Endothelial cell of umbilical vein (primary cell): ENCODE data around the gene XIRP1. TPM values are rescaled to one million over a fixed set of nuclear protein-coding genes. Genes with fewer than 3 reads are reported as not detected.

Experiments
- BruUV-seq: library from RNA; stranded (reverse); fragments of 400-500 nt; replicated peaks from 2 replicates; lab custom pipeline; 2021; lab: Mats Ljungman, UMichigan
- CTCF ChIA-PET: fragments of 300-600, 350-600 bp; sonication (Branson Sonifier 250); formaldehyde crosslinking; loops from one replicate; lab custom pipeline; 2021; ENCODE audit warnings: antibody characterized with exemption, inconsistent platforms; lab: Charles Lee
- POLR2A ChIA-PET: fragments of 300-600, 350-600 bp; sonication (Branson Sonifier 250); formaldehyde crosslinking; loops from one replicate; lab custom pipeline; 2021; ENCODE audit warnings: antibody characterized with exemption, inconsistent platforms; lab: Charles Lee
- DNase-seq: peaks from one replicate; pipeline ENCODE4 v3.0.0-alpha.2; 2011; ENCODE audit warnings: low read depth, low spot score
- FAIRE-seq: peaks from 2 replicates; lab custom pipeline; 2011; peaks lifted over from hg19 to GRCh38; lab: Jason Lieb, UNC
- H2AFZ ChIP-seq: 2 replicates; pipeline ENCODE4 v1.6.0; 2012; ENCODE audit warnings: low read depth, low read length, control low read depth, inconsistent platforms
- H3K27ac ChIP-seq: 2 replicates; pipeline ENCODE4 v1.5.1; 2011; ENCODE audit warnings: low read depth, mild to moderate bottlenecking, control low read depth, low read length, moderate library complexity; ENCODE audit not compliant: insufficient read depth
- H3K27me3 ChIP-seq, 2 experiments: 2 replicates each; pipeline versions ENCODE4 v1.6.0 to v1.6.1; 2011; ENCODE audit warnings: low read length in 2 of 2, mixed read lengths in 1 of 2; ENCODE audit not compliant: control insufficient read depth in 2 of 2, insufficient read depth in 2 of 2
- H3K36me3 ChIP-seq, 2 experiments: 2 replicates in 1 of 2; 3 replicates in 1 of 2; pipeline ENCODE4 v1.5.1; 2011; ENCODE audit warnings: low read length in 2 of 2, mild to moderate bottlenecking in 1 of 2, moderate library complexity in 1 of 2; ENCODE audit not compliant: control insufficient read depth in 2 of 2, insufficient read depth in 2 of 2; ENCODE audit errors: extremely low read depth in 1 of 2
- H3K4me1 ChIP-seq: 3 replicates; pipeline ENCODE4 v1.5.1; 2011; ENCODE audit warnings: mild to moderate bottlenecking, low read length; ENCODE audit not compliant: control insufficient read depth, insufficient read depth; ENCODE audit errors: extremely low read depth
- H3K4me2 ChIP-seq: 2 replicates; pipeline ENCODE4 v1.6.1; 2011; ENCODE audit warnings: low read length, control low read depth, mixed read lengths; ENCODE audit not compliant: insufficient read depth
- H3K4me3 ChIP-seq, 3 experiments: fragments of 200-600 bp in 1 of 3; sonication (generic), shearing (Covaris generic) in 1 of 3; replicated peaks in 1 of 3; 2 replicates each; pipeline ENCODE4 v1.5.1; 2011 to 2016; ENCODE audit warnings: control low read depth in 3 of 3, low read length in 3 of 3, mild to moderate bottlenecking in 2 of 3, inconsistent platforms in 1 of 3, low read depth in 1 of 3, moderate library complexity in 1 of 3; ENCODE audit not compliant: insufficient read depth in 1 of 3
- H3K79me2 ChIP-seq: 2 replicates; pipeline ENCODE4 v1.6.0; 2012; ENCODE audit warnings: low read length, inconsistent platforms; ENCODE audit not compliant: control insufficient read depth, insufficient read depth
- H3K9ac ChIP-seq: replicated peaks from 2 replicates; pipeline ENCODE3; 2011; ENCODE audit warnings: low read length, control low read depth; ENCODE audit not compliant: insufficient read depth; ENCODE audit errors: extremely low read depth
- H3K9me1 ChIP-seq: replicated peaks from 3 replicates; pipeline ENCODE4 v1.6.0; 2011; ENCODE audit warnings: mild to moderate bottlenecking, low read length; ENCODE audit not compliant: control insufficient read depth, insufficient read depth; ENCODE audit errors: extremely low read depth
- H3K9me3 ChIP-seq: replicated peaks from 2 replicates; pipeline ENCODE4 v1.5.1; 2012; ENCODE audit warnings: low read length, inconsistent platforms; ENCODE audit not compliant: control insufficient read depth, insufficient read depth
- H4K20me1 ChIP-seq: replicated peaks from 2 replicates; pipeline ENCODE3; 2011; ENCODE audit warnings: mild to moderate bottlenecking, low read length; ENCODE audit not compliant: control insufficient read depth, insufficient read depth; ENCODE audit errors: extremely low read depth
- CTCF ChIP-seq, 2 donors: IDR thresholded peaks; 1 replicate in 1 of 2; 2 replicates in 1 of 2; pipeline ENCODE4 v1.5.1; 2011; ENCODE audit warnings: low read length in 2 of 2, mild to moderate bottlenecking in 2 of 2, moderate library complexity in 2 of 2, control low read depth in 1 of 2, inconsistent platforms in 1 of 2, low read depth in 1 of 2; ENCODE audit not compliant: insufficient read depth in 1 of 2; ENCODE audit errors: extremely low read depth in 1 of 2
- EZH2 ChIP-seq: IDR thresholded peaks from 2 replicates; pipeline ENCODE4 v1.6.1; 2012; ENCODE audit warnings: borderline replicate concordance, low read depth, mild to moderate bottlenecking, moderate library complexity, low read length, inconsistent platforms; ENCODE audit not compliant: severe bottlenecking
- FOS ChIP-seq: IDR thresholded peaks from 2 replicates; pipeline ENCODE4 v1.6.1; 2011; ENCODE audit warnings: mild to moderate bottlenecking, low read length, moderate library complexity, borderline replicate concordance; ENCODE audit not compliant: insufficient read depth
- GATA2 ChIP-seq: IDR thresholded peaks from 2 replicates; pipeline ENCODE4 v1.7.0; 2011; ENCODE audit warnings: low read depth, mild to moderate bottlenecking, moderate library complexity, mixed read lengths, low read length; ENCODE audit not compliant: insufficient read length, insufficient read depth
- JUN ChIP-seq: IDR thresholded peaks from 2 replicates; pipeline ENCODE4 v1.6.1; 2011; ENCODE audit warnings: borderline replicate concordance, low read depth; ENCODE audit not compliant: insufficient read length, insufficient read depth
- MAX ChIP-seq: IDR thresholded peaks from 2 replicates; pipeline ENCODE4 v1.6.1; 2011; ENCODE audit not compliant: insufficient read depth, insufficient read length
- MYC ChIP-seq: IDR thresholded peaks from one replicate; pipeline ENCODE4 v1.6.1; 2011; ENCODE audit warnings: mild to moderate bottlenecking, low read depth, low read length
- POLR2A ChIP-seq: IDR thresholded peaks from 2 replicates; pipeline ENCODE4 v1.6.1; 2012; ENCODE audit warnings: low read depth, mild to moderate bottlenecking, control low read depth, low read length
- POLR2AphosphoS5 ChIP-seq: IDR thresholded peaks from 2 replicates; pipeline ENCODE4 v1.6.1; 2012; ENCODE audit warnings: low read depth, mild to moderate bottlenecking, control low read depth, low read length, moderate library complexity; ENCODE audit not compliant: insufficient read depth
- dilution Hi-C: fragments of 300-500 bp; cut with MboI; formaldehyde crosslinking; loops from one replicate; pipeline ENCODE4 v1.15.0; 2019; ENCODE audit warnings: low sequenced_read_pairs; ENCODE audit not compliant: extremely low pct_ligation_motif_present
- intact Hi-C: fragments of 100-400 bp; cut with micrococcal nuclease; formaldehyde crosslinking; loops from one replicate; pipeline ENCODE4 v1.10.0; 2022
- polyA plus RNA-seq, 4 experiments: library from polyadenylated mRNA; depleted of rRNA in 3 of 4; stranded (reverse) in 3 of 4; unstranded in 1 of 4; fragments of >200 nt; gene quantifications; 2 replicates each; pipeline versions ENCODE4 v1.2.1 to v1.2.3, GENCODE V29; 2011 to 2012; ENCODE audit warnings: missing spikeins in 1 of 4
- total RNA-seq: library from RNA; stranded (reverse); gene quantifications from 2 replicates; pipeline ENCODE4 v1.2.3, GENCODE V29; 2021

The XIRP1 gene
- total and polyA plus RNA-seq, 2 donors (not counting 3 experiments of a cell fraction or from before 2014, with no cell fraction given), result not detected

GRCh38 chr3:39157359-39157758, 35.0 kb downstream of the XIRP1 start:
- Histone ChIP-seq H3K27ac (no peak overlapping the region), H3K9me1 (no peaks in the 10 kb centered on the region), H3K4me2 (no peak overlapping the region), H3K4me1 (no peaks in the 10 kb centered on the region), H3K79me2 (peaks cover 10% of the 10 kb centered on the region), H4K20me1 (no peaks in the 10 kb centered on the region), H3K9ac (no peak overlapping the region), H3K9me3 (no peaks in the 10 kb centered on the region), H2AFZ (no peak overlapping the region), H3K4me3 (no peak overlapping the region), H3K27me3 (no peaks in the 10 kb centered on the region), H3K36me3 (no peaks in the 10 kb centered on the region)
- dilution Hi-C loops (no loop called here), intact Hi-C loops (no loop called here)
- ChIA-PET POLR2A (no interaction called here), CTCF (interaction anchor here (1.0 kb wide), 1 partner anchor 9 kb away, joined by 3 read pairs; no protein-coding TSS in a partner anchor)
- no peak for DNase-seq
- TF ChIP-seq EZH2 (no peak), MAX (no peak), CTCF (IDR thresholded peaks at IDR 0.05; ENCODE audit: extremely low read depth in 1 of 2, insufficient read depth in 1 of 2, low read depth in 1 of 2, low read length in 2 of 2) (no peak), JUN (no peak), POLR2AphosphoS5 (no peak), FOS (no peak), MYC (no peak), GATA2 (no peak), POLR2A (no peak)
- FAIRE-seq, result no peak
- BruUV-seq, result no TSS peak
